ENCODE measurements around the gene CTBS. TPM values are rescaled to one million over a fixed set of nuclear protein-coding genes. Genes with fewer than 3 reads are reported as not detected.

CTBS gene, protein sequence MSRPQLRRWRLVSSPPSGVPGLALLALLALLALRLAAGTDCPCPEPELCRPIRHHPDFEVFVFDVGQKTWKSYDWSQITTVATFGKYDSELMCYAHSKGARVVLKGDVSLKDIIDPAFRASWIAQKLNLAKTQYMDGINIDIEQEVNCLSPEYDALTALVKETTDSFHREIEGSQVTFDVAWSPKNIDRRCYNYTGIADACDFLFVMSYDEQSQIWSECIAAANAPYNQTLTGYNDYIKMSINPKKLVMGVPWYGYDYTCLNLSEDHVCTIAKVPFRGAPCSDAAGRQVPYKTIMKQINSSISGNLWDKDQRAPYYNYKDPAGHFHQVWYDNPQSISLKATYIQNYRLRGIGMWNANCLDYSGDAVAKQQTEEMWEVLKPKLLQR
- total RNA-seq: 9.4 and 19.8 TPM in 2 replicates

GRCh38 chr1:84573967-84574842 is at the start of gene CTBS:
Gene CTBS (minus strand): TSS chr1:84574440. CDS start chr1:84574415, 25 bp downstream.

GRCh38 chr1:84506002-84506728 is 68.1 kb downstream of the CTBS start, which contains the start of the genes GNG5 and SPATA1:
Gene GNG5 (minus strand): TSS chr1:84506581. CDS start chr1:84506091, 490 bp downstream.
Gene SPATA1 (plus strand): TSS chr1:84506386. CDS start chr1:84516360, 9,974 bp downstream.

Other genes starting within 250 kb of the CTBS start
- not detected in 2 replicates for gene DNASE2B, start 176.0 kb downstream of the CTBS start, total RNA-seq
- gene RPF1, start 95.2 kb downstream of the CTBS start, total RNA-seq: 35.4 and 39.9 TPM in 2 replicates
- gene SPATA1, start 68.1 kb downstream of the CTBS start, total RNA-seq: 0.92 and 0.93 TPM in 2 replicates
- gene GNG5, start 67.9 kb downstream of the CTBS start, total RNA-seq: 13.6 and 25.7 TPM in 2 replicates
- 15.6 and 20.1 TPM in 2 replicates for gene SSX2IP, start 116.0 kb upstream of the CTBS start, total RNA-seq

Data from aortic smooth muscle cell (primary cell).